OCI-LY1 (cell line): ENCODE data around the gene SOD2.

Experiments used
- EZH2 ChIP-seq: fragments of 200-600 bp; sonication (generic), shearing (Covaris generic); IDR thresholded peaks from 2 replicates; pipeline ENCODE4 v1.8.0; 2017; ENCODE audit warnings: borderline replicate concordance, mixed run types, mild to moderate bottlenecking, antibody characterized with exemption, low read length, moderate library complexity, mixed read lengths
- TF ChIP-seq, protein P1 (sequence below): fragments of 200-600 bp; sonication (generic), shearing (Covaris generic); IDR thresholded peaks from 2 replicates; pipeline ENCODE4 v1.5.1; 2017; ENCODE audit warnings: mild to moderate bottlenecking, antibody characterized with exemption, low read length, moderate library complexity, mixed read lengths

DNA sequence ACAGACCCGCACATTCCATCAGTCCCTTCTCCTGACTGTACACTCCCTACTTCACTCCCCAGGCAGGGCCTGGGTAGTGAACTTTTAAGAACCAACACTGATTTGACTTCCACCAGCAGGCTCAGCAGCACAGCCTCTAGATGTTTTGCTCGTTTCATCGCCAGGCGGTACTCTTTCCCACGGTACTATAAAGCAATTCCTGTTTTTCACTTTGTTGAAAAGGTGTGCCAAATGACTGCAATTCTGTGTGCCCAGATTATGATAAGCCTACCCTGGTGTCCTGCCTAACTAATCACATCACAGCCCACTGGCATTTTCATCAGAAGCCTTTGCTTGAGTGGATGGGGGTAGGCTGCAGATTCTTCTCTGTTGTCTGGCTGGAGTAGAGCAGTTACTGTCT, 21.4 kb upstream of the SOD2 start:
- TF ChIP-seq, protein P1, sequence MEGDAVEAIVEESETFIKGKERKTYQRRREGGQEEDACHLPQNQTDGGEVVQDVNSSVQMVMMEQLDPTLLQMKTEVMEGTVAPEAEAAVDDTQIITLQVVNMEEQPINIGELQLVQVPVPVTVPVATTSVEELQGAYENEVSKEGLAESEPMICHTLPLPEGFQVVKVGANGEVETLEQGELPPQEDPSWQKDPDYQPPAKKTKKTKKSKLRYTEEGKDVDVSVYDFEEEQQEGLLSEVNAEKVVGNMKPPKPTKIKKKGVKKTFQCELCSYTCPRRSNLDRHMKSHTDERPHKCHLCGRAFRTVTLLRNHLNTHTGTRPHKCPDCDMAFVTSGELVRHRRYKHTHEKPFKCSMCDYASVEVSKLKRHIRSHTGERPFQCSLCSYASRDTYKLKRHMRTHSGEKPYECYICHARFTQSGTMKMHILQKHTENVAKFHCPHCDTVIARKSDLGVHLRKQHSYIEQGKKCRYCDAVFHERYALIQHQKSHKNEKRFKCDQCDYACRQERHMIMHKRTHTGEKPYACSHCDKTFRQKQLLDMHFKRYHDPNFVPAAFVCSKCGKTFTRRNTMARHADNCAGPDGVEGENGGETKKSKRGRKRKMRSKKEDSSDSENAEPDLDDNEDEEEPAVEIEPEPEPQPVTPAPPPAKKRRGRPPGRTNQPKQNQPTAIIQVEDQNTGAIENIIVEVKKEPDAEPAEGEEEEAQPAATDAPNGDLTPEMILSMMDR: no peak
- no peak for TF ChIP-seq EZH2
